ENCODE measurements around the gene HSD17B3. TPM values are rescaled to one million over a fixed set of nuclear protein-coding genes. Genes with fewer than 3 reads are reported as not detected.
"Not testable (repeated sequence)": the region's sequence is repeated elsewhere in the genome, so short reads cannot be mapped to it uniquely, and the experiment has no call there.

HSD17B3 gene
- total and polyA plus RNA-seq, 7 donors = 0.66 to 1.4 (median 1.0) TPM; not detected in 4

DNA sequence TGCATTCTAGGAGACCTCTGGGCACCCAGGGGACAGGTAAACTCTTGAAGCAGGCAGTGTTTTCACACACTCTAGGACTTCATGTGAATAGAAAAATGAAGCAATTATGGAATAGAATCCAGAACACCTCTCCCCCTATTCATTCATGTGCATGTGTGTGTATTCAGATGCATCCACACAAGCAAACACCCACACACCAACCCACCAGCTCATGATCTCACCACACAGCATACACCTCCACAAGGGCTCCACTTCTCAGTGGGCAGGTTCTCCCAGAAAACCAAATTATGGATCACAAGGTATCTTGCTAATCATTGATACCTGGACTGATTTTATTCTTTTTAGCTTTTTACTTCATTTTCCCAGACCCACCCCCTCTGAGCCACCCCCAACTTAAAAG is 21.2 kb upstream of the HSD17B3 start:
- intact Hi-C loops (cut with DNase I) = no loop called here
- no peak for DNase-seq
- no peak for TF ChIP-seq POLR2A (IDR thresholded peaks at IDR 0.05)
- no peak for TF ChIP-seq POLR2AphosphoS5 (IDR thresholded peaks at IDR 0.05)
- TF ChIP-seq EP300 (IDR thresholded peaks at IDR 0.05) = no peak
- TF ChIP-seq, protein P1, sequence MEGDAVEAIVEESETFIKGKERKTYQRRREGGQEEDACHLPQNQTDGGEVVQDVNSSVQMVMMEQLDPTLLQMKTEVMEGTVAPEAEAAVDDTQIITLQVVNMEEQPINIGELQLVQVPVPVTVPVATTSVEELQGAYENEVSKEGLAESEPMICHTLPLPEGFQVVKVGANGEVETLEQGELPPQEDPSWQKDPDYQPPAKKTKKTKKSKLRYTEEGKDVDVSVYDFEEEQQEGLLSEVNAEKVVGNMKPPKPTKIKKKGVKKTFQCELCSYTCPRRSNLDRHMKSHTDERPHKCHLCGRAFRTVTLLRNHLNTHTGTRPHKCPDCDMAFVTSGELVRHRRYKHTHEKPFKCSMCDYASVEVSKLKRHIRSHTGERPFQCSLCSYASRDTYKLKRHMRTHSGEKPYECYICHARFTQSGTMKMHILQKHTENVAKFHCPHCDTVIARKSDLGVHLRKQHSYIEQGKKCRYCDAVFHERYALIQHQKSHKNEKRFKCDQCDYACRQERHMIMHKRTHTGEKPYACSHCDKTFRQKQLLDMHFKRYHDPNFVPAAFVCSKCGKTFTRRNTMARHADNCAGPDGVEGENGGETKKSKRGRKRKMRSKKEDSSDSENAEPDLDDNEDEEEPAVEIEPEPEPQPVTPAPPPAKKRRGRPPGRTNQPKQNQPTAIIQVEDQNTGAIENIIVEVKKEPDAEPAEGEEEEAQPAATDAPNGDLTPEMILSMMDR (IDR thresholded peaks at IDR 0.05) = no peak
- H3K36me3 ChIP-seq = peaks cover 0 to 33% (median 0%) of the 10 kb centered on the region in 4 donors
- no peaks in the 10 kb centered on the region for H3K4me1 ChIP-seq
- H3K27ac ChIP-seq = no peak overlapping the region
- no peaks in the 10 kb centered on the region for H3K27me3 ChIP-seq
- H3K9me3 ChIP-seq = no peaks in the 10 kb centered on the region
- H3K4me3 ChIP-seq = no peak overlapping the region

DNA sequence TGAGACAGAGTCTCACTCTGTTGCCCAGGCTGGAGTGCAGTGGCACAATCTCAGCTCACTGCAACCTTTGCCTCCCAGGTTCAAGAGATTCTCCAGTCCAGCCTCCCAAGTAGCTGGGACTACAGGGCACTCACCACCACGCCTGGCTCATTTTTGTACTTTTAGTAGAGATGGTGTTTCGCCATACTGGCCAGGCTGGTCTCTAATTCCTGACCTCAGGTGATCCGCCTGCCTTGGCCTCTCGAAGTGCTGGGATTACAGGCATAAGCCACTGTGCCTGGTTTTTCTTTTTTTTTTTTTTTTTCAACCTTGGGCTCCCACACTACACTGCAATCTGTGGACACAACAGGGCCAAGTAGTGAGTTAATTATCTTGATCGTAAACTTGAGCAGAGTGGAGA is 20.8 kb upstream of the HSD17B3 start:
- H3K4me1 ChIP-seq; H3K9me3 ChIP-seq; H3K27me3 ChIP-seq; DNase-seq; H3K27ac ChIP-seq; intact Hi-C loops (cut with DNase I); H3K4me3 ChIP-seq: not testable (repeated sequence)
- peaks cover 0 to 33% (median 0%) of the 10 kb centered on the region in 4 donors for H3K36me3 ChIP-seq
- 75 to 86% methylated on average over 5 of the region's 5 CpGs for WGBS, 2 donors

DNA sequence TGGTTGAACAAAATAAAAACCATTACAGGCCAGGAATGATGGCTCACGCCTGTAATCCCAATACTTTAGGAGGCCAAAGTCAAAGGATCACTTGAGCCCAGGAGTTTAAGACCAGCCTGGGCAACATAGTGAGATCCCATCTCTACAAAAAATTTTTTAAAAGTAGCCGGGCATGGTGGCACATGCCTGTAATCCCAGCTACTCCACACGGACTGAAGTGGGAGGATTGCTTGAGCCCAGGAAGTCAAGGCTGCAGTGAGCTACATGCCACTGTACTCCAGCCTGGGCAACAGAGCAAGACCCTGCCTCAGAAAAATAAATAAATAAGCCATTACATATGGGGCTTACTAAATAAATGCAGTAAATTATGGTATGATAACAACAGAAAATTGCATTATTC is 20.2 kb upstream of the HSD17B3 start:
- H3K27ac ChIP-seq; DNase-seq; H3K4me1 ChIP-seq; intact Hi-C loops (cut with DNase I); H3K4me3 ChIP-seq; H3K27me3 ChIP-seq; H3K9me3 ChIP-seq: not testable (repeated sequence)
- H3K36me3 ChIP-seq = peaks cover 0 to 33% (median 0%) of the 10 kb centered on the region in 4 donors
- WGBS, 2 donors = 91 to 92% methylated on average over 3 of the region's 3 CpGs

DNA sequence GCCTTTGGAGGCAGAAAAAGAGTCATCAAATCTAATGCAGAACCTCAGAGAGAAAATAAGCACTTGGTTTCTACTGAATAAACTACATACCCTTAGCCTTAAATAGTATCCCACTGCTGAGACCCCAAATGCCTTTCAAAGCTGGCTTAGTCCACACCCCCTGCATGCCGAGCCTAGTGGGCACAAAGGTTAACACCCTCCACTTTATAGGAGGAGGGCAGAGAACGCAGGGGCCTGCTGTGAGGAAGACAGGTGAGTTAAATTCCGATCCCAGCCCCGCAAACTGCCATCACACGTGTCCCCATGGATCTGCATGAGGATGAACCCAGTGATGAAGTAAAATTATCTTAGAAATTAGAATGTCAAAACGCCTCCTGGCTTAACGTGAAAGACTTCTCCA is 19.5 kb upstream of the HSD17B3 start:
- Histone ChIP-seq H3K27me3 (no peaks in the 10 kb centered on the region), H3K9me3 (no peaks in the 10 kb centered on the region), H3K36me3 (peaks cover 0 to 33% (median 0%) of the 10 kb centered on the region in 4 donors), H3K4me1 (peaks cover 0 to 4% (median 2%) of the 10 kb centered on the region in 4 donors), H3K27ac (no peak overlapping the region), H3K4me3 (no peak overlapping the region)
- DNase-seq = no peak
- intact Hi-C loops (cut with DNase I) = no loop called here
- TF ChIP-seq, protein P1 (IDR thresholded peaks at IDR 0.05) = no peak
- TF ChIP-seq POLR2A (IDR thresholded peaks at IDR 0.05) (no peak), EP300 (IDR thresholded peaks at IDR 0.05) (no peak), POLR2AphosphoS5 (IDR thresholded peaks at IDR 0.05) (no peak)
- 80 to 83% methylated on average over 7 of the region's 7 CpGs for WGBS, 2 donors

DNA sequence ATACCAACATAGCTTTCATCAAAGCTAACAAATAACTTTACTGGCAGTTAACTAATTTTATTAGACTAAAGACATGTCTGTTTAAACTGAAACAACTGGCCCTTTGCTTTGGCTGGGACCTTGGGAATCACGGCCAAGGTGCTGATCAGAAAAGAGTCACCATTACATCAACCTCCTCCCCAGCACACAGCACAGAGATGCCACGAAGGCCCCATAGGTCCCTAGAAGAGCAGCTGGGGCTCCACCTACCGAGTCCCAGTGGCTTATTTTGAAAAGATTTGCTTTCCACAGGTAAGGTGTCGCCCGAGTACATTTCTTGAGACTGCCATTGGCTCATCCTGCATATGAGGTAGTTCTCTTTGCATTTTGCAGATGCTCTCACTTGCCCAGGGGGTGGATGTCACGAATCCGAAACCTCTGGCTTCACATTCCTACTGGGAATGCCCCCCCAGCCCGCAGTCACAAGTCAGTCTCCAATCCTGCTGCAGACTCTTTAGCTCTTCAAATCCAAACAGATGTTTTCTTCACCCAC is 18.8 kb upstream of the HSD17B3 start:
- Histone ChIP-seq H3K4me1 (peaks cover 0 to 4% (median 2%) of the 10 kb centered on the region in 4 donors), H3K4me3 (no peak overlapping the region), H3K9me3 (no peaks in the 10 kb centered on the region), H3K27me3 (no peaks in the 10 kb centered on the region), H3K36me3 (peaks cover 0 to 33% (median 0%) of the 10 kb centered on the region in 4 donors), H3K27ac (no peak overlapping the region)
- 78 to 87% methylated on average over 8 of the region's 8 CpGs for WGBS, 2 donors
- intact Hi-C loops (cut with DNase I) = no loop called here
- no peak for DNase-seq
- TF ChIP-seq POLR2AphosphoS5 (IDR thresholded peaks at IDR 0.05) (no peak), POLR2A (IDR thresholded peaks at IDR 0.05) (no peak), EP300 (IDR thresholded peaks at IDR 0.05) (no peak)
- TF ChIP-seq, protein P1 (IDR thresholded peaks at IDR 0.05) = no peak

All from sigmoid colon (tissue), 7 donors.